ENCODE results near the gene ZNF184.

ZNF184 gene

DNA sequence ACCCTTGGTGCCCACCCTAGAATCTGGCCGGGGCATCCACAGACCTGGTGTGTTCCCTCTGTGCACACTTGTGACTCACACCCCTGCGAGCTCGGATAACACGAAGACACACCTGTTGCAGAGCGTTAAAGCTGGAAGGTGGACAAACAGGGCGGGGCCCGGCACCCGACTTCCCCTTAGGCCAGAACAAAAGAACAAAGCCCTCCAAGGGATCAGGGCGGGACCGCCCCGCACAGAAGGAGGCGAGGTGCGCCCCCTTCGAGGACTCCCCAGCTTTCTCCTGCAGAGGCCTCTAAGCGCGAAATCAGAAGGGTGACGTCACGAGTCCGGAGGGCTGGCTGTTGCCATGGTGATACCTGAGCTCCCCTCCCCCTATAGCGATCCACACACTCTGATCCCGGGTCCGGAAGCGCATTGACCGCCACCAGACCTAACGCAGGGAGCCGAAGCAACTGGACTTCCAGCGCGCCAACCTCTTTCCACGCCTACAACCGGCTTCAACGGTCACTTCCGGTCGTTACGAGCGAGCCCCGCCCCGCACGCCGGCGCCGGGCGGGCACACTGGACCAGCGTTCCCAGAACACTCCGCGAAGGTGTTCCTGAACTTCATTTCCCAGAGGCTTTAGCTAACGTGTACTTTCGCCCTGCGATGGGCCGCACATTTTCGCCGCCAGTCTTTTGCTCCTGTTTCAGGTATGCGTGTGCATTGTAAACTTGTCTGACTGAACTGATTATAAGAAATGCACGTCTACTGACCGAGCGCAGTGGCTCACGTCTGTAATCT lies at the start of gene ZNF184:
Gene ZNF184 (minus strand): TSS at position 489 of the 784 bp plus-strand sequence. CDS start 811 bp downstream, outside the sequence.
- DNase-seq (ENCODE audit: extremely low read depth in 1 of 2, low read depth in 1 of 2): peak; percentile 71 to 79

DNA sequence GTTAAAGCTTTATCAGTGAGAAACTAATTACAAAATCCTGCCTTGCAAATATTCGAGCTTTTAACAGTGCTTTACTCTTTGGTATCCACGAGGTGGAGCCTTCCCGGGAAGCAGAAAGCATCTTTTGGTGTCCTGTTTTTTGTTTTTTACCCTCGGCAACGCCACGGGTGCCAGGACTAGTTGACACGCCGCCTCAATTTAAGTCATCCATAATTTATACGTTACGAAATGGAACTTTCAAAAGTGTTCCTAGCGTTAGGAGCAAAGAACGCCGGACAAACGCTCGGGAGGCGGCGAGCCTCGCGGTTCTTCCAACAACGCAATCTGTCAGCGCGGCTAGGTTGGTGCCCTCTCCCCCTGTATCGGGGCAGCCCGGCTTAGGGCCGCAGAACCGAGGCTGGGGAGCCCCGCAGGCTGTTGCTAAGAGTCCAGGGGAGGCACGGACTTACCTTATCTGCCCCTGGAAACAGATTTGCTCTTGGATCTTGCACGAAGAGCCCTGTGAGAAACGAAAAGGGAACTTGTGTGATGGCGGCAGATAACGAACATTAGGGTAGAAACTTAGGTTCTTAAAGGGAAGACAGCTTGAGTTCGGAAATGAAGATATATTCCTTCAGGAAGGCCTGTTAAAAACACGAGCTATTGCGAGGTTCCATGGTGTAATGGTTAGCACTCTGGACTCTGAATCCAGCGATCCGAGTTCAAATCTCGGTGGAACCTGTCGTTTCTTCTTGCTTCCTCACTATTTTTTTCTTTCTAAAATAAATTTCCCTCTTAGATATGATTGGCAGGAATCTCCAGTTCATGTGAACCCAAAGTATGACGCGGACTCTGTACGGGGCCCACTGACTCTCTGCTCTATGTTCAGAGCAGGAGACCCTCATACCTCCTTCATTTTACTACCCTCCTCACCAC lies 46.2 kb upstream of the ZNF184 start:
- peak; percentile 29 to 34 for DNase-seq (ENCODE audit: extremely low read depth in 1 of 2, low read depth in 1 of 2)

DNA sequence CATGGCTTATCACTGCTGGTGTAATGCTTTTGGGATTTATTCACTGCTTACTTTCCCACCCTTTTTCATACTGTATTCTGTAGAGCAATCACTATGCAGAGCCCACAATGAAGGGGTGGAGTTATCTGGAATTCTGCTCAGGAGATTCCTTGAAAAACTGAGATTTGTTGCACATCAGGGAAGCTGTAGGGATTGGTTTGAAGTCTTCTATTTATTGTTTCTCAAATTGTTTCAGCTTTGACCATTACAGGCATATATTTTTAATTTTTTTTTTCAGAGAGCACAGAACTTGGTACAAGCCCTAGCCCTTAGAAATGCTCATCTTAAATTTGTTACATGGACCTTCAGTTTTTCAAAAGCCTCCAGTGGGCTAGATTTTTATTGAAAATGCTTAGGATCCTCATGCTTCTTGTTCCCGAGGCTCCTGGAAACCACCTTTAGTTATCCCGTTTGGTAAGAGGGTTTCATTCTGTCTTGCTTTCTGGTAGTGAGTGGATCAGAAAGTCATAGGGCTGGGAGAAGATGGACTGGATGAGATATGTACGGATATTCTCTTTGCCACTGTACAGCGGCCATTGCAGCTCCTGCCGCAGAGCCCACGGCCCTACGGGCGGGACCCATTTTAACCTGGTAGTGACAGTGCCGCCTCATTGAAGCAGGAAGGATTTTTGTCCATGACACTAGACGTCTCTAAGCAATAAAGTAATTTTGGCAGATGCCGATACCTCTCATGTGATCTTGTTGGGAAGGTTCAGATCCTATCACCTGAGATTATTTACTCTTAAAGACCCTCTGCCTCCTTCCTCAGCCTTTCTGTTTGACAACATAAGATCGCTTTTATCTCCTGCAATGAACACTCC lies 45.3 kb upstream of the ZNF184 start:
- no peak for DNase-seq (ENCODE audit: extremely low read depth in 1 of 2, low read depth in 1 of 2)

DNA sequence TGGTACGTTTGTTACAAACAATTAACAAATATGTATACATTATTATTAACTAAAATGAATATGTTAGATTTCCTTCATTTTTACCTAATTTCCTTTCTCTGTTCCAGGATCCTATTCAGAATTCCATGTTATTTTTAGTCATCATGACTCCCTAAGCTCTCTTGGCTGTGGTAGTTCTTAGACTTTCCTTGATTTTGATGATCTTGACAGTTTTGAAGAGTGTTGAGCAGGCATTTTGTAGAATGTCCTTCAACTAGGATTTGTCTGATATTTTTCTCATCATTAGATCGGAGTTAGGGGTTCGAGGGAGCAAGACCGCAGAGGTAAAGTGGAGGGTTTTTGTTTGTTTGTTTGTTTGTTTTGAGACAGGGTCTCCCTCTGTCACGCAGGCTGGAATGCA lies 44.3 kb upstream of the ZNF184 start:
- no peak for DNase-seq (ENCODE audit: extremely low read depth in 1 of 2, low read depth in 1 of 2)

DNA sequence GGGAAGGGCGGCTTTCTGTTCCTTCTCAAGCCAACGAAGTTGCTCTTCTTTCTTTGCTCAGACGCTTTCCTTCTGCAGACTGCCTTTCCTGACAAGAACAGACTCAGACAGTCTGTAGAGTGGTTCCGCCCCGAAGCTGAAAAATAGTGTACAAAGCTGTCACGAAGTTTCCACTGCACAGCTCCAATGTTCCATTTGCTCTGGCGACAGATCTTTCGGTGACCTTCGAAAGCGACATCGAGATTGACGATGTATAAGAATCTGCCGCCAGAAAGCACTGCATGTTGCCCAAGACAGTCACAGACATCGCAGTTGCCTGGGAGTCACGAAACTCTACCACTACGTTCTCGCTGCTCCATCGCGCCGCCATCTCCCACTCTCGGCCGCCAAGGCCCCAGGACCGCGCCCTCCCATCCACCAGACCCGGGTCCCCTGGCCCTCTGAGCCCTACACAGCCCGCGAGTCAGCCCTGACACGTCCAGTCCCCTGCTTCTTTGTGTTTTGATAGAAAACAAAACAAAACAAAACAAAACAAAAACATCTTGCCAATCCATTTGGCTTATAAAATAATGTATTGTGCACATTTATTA lies 42.1 kb upstream of the ZNF184 start:
- DNase-seq (ENCODE audit: extremely low read depth in 1 of 2, low read depth in 1 of 2): no peak

DNA sequence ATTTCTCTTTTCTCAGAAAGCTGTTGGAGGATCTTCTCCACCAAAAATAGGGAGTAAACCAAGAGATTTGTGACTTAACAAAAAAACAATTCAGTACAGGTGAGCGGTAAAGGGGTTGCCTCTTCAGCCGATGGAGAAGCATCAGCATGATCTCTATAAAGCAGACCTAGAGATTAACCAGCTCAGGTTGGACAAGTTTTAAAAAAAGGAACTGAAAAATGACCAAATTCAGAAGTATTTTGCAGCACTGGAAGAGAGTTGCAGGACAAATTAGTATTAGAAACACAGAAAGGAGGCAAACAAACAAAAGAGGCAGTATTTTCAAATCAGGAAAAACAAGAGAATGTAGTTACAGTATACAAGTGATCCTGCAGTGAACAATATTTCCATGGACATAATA lies 39.6 kb upstream of the ZNF184 start:
- no peak for DNase-seq (ENCODE audit: extremely low read depth in 1 of 2, low read depth in 1 of 2)

DNA sequence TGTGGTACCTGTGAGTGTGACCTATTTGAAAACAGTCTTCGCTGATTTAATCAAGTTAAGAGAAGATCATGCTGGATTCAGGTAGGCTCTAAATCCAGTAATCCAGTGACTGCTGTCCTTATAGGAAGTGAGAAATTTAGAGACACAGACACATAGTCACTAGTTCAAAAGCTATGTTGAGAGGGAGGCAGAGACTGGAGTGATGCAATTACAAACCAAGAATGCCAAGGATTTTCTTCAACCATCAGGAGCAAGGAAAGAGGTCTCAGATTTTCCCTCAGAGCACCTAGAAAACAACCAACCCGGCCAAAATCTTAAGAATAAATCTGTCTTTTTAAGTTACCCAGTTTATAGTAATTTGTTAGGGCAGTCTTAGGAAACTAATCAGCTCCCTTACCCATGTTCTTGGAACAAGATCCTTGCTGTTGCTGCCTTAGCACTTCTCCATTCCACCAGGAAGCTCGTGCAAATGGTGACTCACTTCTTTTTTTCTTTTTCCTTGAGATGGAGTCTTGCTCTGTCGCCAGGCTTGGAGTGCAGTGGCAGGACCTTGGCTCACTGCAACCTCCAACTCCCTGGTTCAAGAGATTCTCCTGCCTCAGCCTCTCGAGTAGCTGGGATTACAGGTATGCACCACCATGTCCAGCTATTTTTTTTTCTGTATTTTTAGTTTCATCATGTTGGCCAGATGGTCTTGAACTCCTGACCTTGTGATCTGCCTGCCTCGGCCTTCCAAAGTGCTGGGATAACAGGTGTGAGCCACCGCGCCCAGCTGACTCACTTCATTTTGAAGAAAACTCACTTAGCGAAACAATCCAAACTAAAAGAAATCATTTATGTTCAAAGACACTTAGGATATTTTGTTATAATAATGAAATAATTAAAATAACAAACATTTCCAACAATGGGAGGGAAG lies 34.4 kb upstream of the ZNF184 start:
- no peak for DNase-seq (ENCODE audit: extremely low read depth in 1 of 2, low read depth in 1 of 2)

DNA sequence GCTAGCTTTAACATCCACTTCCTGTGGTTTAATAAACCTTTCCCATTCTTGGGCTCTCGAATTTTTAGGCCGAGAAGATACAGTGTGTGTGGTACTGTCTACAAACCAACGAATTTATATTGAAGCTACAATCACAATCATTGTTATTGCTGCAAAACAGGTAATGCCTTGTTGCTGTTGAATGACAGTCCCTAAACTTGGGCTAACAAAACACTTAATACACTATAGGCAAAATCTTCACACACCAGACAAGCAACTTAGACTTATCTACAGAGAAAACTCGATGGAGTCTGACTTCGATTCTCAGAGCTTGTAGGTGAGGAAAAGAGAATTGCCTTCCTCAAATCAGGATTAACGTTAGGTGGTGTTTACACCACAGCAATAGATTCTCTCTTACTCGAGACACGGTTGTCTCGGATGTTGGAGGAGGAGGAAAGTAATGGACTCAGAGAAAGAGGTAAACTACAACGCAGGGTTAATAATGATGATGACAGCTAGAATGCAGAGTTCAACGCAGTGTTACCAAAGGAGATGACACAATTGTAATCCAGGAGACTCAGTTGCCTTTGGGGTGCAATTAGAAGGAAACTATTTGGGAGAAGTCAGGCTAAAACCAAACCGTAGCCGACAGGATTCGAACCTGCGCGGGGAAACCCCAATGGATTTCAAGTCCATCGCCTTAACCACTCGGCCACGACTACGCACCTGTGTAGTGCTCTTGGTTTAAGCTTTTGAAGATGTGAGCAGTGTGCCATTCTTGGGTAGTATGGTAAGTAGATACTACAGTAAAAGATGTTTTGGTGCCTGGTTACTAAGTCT lies 32.5 kb upstream of the ZNF184 start:
- DNase-seq (ENCODE audit: extremely low read depth in 1 of 2, low read depth in 1 of 2): peak; percentile 25 to 33

DNA sequence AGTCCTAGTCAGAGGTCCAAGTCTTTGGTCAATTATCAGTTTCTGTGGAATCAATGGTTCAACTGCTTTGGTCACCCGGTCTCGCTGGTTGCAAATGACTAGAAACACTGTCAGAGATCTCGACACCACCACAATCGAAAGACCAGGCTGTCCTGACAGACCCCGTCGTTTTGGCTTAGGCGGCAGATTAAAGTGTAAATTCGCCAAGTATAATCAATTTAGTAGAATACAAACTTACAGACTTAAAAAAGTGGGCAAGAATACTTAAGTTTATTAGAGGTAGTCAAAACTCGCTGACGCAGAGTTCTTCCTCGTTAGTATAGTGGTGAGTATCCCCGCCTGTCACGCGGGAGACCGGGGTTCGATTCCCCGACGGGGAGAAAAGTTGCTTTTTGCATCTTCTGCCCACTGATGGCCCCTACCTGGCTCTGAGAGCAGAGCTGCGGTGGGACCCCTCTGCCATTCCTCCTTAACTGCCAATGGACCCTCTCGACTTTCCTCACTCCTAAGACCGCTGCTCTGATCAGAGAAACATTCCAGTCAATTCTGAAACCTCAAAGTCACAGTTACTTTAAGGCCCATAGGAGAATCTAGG lies 30.6 kb upstream of the ZNF184 start:
- peak; percentile 56 to 65 for DNase-seq (ENCODE audit: extremely low read depth in 1 of 2, low read depth in 1 of 2)

DNA sequence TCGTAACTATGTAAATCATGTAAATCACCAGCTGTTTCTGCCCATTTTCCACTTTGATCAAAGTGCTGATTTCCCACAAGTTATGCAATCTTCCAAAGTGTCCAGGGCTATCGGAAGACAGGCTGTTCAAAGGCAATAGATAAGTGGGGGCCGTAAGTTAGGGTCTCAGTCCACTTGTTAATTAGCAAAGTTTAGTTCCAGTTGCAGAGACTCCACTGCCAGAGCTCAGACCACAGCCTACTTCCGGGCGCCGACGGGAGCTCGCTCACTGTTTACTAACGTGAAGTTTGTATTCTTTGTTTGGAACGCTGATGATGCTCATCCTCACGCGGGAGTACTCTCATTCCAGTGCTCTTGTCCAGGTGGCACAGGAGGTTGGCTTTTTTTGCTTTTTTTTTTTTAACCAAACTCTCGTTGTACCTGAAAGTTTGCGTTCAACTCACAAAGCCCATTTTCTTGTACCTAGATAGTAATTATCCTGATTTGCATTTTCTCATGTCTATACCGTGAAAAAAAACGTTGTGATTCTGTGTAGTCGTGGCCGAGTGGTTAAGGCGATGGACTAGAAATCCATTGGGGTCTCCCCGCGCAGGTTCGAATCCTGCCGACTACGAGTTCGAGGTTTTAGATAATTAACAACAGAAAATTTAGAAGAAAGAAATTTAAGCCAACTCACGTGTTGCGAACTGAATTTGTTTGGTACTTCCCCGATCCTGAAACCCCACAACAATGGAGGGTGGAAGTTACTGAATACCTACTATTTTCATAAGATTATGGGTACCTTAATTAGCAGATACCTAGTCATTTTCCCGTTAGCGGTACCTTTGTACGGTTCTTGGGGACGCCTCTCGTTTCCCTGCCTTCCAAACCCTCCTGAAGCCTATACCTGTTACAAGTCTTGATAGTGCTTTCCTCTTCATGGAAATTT lies 29.9 kb upstream of the ZNF184 start:
- DNase-seq (ENCODE audit: extremely low read depth in 1 of 2, low read depth in 1 of 2): peak in 1 of 2 donors; percentile 67

DNA sequence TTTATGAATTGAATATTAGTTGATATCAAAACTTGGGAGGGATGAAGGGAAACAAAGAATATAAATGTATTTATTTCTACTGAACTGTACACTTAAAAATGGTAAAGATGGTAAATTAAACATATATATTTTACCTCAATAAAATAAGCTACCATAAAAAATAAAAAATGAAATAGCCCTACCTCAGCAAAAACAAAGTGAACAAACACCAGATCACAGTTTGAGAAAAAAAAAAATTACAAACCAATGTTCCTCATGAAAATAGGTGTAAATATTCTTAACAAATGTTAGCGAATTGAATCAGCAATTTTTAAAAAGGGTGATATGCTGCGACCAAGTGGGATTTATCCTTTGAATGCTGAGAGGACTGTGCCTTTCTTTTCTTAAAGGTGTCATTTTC lies 28.3 kb upstream of the ZNF184 start:
- DNase-seq (ENCODE audit: extremely low read depth in 1 of 2, low read depth in 1 of 2): no peak

DNA sequence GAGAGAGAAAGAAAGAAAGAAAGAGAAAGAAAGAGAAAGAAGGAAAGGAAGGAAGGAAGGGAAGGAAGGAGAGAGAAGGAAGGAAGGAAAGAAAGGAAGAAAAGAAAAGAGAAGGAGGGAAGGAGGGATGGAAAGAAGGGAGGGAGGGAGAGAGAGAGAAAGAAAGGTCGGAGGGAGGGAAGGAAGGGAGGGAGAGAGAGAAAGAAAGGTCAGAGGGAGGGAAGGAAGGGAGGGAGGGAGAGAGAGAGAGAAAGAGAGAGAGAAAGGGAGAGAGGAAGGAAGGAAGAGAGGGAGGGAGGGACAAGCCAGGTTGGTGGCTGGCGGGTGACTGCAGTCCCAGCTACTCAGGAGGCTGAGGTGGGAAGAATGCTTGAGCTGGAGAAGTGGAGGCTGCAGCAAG lies 27.3 kb upstream of the ZNF184 start:
- DNase-seq (ENCODE audit: extremely low read depth in 1 of 2, low read depth in 1 of 2): no peak

DNA sequence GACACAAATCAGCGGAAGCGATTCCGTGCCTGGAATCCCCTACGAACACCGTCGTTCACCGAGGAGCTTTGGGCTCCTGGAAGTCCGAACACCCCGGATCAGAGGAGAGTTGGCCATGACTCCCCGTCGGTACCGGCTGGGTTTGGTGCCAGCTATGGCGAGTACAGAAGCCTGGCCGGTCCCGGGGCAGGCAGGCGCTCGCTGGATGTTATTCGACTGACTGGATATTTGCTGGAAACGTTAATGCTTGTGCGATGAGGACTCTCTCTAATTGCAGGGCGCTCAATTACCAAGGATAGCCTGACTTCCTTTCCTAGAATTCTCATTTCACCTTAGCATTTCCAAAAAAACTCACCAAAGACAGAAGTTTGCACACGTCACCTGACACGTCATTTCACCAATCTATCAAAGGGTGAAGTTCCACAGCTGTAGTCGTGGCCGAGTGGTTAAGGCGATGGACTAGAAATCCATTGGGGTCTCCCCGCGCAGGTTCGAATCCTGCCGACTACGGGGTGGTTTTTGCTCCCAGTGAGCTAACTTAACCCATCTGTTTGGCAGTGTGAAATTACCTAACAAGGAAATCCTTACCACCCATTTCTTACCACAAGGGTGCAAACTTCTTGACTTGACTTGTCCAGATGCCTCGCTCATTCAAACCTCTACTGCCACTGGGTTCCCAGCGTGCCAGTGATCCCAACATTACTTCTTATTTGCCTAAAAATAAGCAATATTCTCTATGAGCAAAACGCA lies 22.7 kb upstream of the ZNF184 start:
- peak; percentile 64 to 69 for DNase-seq (ENCODE audit: extremely low read depth in 1 of 2, low read depth in 1 of 2)

DNA sequence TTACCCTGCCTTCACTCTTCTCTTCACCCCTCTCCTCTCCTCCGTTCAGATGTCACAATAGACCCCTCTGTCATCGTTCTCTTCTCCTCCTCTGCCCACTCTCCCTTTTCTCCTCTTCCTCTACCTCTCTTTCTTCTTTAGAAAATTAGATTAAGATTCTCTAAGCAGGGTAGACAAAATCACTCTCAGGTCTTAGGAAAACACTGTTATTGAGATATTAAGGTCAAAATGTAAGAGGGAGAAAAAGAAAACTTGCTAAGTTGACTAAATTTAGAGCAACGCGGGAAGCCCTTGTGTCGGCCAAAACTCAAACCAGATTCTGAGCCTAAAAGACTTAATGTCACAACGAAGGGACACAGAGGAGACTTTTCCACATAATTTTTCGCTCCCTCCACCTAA lies 22.1 kb upstream of the ZNF184 start:
- no peak for DNase-seq (ENCODE audit: extremely low read depth in 1 of 2, low read depth in 1 of 2)

DNA sequence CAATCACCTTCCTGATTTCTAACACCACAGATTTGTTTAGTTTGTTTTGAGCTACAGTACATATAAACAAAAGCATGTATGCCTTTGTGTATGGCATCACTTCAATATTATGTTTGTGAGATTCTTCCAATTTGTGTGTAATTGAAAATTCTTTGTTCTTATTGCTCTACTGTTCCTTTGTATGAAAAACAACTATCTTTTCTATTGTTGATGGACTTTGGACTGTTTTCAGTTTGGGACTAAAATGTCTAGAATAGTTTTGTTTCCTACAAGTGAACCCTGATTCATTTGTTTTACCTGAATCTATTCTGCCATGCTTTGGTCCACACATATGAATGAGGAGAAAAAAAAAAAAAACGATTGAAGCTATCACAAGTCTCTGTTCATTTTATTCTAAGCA lies 21.2 kb upstream of the ZNF184 start:
- DNase-seq (ENCODE audit: extremely low read depth in 1 of 2, low read depth in 1 of 2): no peak

DNA sequence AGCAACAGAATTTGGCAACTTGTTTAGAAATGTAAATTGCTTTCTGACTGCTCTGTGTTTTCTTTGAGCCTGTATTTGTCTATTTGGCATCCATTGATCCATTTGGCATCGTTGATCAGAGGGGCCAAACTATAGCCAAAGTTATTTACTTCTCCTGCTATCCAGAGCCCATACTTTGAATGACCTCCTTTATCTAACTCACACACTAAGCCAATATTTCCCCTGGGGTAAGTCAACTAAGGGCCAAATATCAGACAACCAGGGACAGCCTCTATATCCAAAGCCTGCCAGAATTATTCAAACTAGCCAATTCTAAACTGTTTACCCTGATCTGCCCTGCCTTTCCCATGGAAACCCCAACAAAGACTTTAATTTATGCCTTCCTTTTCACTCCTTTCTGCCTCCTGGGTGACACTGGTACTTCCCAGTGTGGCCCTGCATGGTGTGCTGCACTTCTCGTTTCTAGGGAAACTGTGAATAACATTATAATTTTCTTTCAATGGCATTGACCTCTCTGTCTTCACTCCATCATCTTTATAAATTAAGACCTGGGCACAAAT lies 19.8 kb upstream of the ZNF184 start:
- no peak for DNase-seq (ENCODE audit: extremely low read depth in 1 of 2, low read depth in 1 of 2)
